Measurements from ENCODE around the gene RGS14.

- TF ChIP-seq EP300 (IDR thresholded peaks at IDR 0.05): no peak
- TF ChIP-seq POLR2A (IDR thresholded peaks at IDR 0.05): no peak
- TF ChIP-seq, protein P1, sequence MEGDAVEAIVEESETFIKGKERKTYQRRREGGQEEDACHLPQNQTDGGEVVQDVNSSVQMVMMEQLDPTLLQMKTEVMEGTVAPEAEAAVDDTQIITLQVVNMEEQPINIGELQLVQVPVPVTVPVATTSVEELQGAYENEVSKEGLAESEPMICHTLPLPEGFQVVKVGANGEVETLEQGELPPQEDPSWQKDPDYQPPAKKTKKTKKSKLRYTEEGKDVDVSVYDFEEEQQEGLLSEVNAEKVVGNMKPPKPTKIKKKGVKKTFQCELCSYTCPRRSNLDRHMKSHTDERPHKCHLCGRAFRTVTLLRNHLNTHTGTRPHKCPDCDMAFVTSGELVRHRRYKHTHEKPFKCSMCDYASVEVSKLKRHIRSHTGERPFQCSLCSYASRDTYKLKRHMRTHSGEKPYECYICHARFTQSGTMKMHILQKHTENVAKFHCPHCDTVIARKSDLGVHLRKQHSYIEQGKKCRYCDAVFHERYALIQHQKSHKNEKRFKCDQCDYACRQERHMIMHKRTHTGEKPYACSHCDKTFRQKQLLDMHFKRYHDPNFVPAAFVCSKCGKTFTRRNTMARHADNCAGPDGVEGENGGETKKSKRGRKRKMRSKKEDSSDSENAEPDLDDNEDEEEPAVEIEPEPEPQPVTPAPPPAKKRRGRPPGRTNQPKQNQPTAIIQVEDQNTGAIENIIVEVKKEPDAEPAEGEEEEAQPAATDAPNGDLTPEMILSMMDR (IDR thresholded peaks at IDR 0.05): no peak
These were observed 1.9 kb upstream of the RGS14 start for GRCh38 chr5:177355868-177356168.

Measured in tibial nerve (tissue), 4 donors.